H54 (cell line): ENCODE measurements around the gene KRT8.
"Not testable (repeated sequence)": the region's sequence is repeated elsewhere in the genome, so short reads cannot be mapped to it uniquely, and the experiment has no call there.

Experiments
- DNase-seq: peaks from one replicate; pipeline ENCODE4 v3.0.0; 2011; ENCODE audit warnings: low spot score, mixed read lengths; ENCODE audit not compliant: insufficient read length
- FAIRE-seq: peaks from 3 replicates; lab custom pipeline; 2011; peaks lifted over from hg19 to GRCh38; lab: Jason Lieb, UNC
- POLR2A ChIP-seq: IDR thresholded peaks from 2 replicates; pipeline ENCODE4 v1.6.1; 2011; ENCODE audit warnings: low read depth, mild to moderate bottlenecking, low read length

The KRT8 gene

GRCh38 chr12:52904509-52905300, at the start of gene KRT8:
TSS of gene KRT8 (minus strand) at chr12:52905076. CDS start at chr12:52904981, 95 bp downstream.
- not testable (repeated sequence) for FAIRE-seq, DNase-seq

- FAIRE-seq (no peak), DNase-seq (no peak)
- TF ChIP-seq POLR2A = no peak; the same call in 1 of the 2 replicates
These were observed 48.4 kb upstream of the KRT8 start for GRCh38 chr12:52953181-52953841.

- DNase-seq (no peak), FAIRE-seq (no peak)
- no peak for TF ChIP-seq POLR2A
These were observed 47.4 kb upstream of the KRT8 start for GRCh38 chr12:52952076-52952801.

DNA sequence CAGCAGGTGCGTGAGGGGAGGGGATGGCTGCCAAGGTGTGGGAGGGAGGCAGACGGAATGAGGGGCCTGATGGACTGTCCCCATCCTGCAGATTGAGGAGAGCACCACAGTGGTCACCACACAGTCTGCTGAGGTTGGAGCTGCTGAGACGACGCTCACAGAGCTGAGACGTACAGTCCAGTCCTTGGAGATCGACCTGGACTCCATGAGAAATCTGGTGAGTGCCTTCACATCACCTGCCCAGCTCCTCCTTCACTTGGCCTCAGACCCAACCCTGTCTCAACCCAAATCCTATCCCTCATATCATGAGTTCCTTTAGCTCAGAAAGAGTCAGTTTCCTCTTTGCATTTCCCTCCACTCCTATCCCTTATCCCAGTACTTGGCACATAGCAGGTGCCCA, 46.8 kb upstream of the KRT8 start:
- DNase-seq (no peak), FAIRE-seq (no peak)
- no peak for TF ChIP-seq POLR2A

DNA sequence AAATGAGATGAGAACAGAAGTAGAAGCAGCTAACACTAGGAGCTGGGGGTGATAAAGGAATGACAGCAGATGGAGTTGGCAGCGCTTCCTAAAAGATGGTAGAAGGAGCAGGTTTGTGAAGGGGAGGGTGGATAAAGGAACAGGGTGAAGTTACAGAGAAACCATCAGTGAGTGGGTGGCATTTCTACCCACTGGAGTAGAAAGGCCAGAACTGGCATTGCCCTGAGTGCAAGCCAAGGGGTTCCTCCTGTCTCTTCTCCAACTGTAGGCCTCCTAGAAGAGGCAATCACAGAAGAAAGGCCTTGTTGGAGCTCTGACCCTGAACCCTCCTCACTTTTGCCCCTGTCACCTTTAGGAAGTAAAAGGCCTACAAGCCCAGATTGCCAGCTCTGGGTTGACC, 46.2 kb upstream of the KRT8 start:
- no peak for FAIRE-seq
- no peak for TF ChIP-seq POLR2A

DNA sequence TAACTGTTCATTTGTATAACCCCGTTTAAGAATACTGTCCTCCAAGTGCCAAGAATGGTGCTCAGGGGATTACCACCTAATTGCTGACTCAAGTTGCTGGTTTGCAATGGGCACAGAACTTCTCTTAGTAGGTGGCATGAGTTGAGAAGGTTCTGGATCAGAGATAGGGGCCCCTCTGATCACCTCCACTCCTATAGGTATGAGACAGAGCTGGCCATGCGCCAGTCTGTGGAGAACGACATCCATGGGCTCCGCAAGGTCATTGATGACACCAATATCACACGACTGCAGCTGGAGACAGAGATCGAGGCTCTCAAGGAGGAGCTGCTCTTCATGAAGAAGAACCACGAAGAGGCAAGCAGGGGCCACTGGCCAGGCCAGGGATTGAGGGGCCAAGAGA, 45.7 kb upstream of the KRT8 start:
- no peak for DNase-seq
- FAIRE-seq = no peak
- TF ChIP-seq POLR2A = no peak

More for the DNA sequence above, 46.2 kb upstream of the KRT8 start:
- no peak for DNase-seq

- TF ChIP-seq POLR2A = no peak; the same call in 1 of the 2 replicates
- DNase-seq (peak; percentile 93), FAIRE-seq (peak; percentile 85)
These were observed 44.8 kb upstream of the KRT8 start for GRCh38 chr12:52949413-52950331.

DNA sequence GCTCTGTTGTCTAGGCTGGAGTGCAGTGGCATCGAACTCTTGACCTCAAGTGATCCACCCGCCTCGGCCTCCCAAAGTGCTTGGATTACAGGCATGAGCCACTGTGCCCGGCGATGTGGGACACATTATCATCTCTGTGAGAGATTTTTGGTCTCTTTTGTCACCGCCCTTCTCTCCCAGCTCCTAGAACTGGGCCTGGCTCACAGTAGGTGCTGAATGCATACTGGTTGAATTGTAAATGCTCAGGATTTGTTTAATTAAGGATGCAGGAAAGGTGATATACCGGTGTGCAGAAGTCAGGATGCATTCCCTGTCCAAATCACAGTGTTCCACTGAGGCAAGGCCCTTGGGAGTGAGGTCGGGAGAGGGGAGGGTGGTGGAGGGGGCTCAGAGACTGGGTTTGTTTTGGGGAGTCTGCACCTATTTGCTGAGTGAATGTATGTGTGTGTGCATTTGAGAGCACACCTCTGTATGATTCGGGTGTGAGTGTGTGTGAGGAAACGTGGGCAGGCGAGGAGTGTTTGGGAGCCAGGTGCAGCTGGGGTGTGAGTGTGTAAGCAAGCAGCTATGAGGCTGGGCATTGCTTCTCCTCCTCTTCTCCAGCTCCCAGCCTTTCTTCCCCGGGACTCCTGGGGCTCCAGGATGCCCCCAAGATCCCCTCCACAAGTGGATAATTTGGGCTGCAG, 43.0 kb upstream of the KRT8 start:
- TF ChIP-seq POLR2A = no peak
- DNase-seq (no peak), FAIRE-seq (no peak)

GRCh38 chr12:52946797-52947547, 42.1 kb upstream of the KRT8 start:
- DNase-seq (no peak), FAIRE-seq (no peak)
- TF ChIP-seq POLR2A = no peak

DNA sequence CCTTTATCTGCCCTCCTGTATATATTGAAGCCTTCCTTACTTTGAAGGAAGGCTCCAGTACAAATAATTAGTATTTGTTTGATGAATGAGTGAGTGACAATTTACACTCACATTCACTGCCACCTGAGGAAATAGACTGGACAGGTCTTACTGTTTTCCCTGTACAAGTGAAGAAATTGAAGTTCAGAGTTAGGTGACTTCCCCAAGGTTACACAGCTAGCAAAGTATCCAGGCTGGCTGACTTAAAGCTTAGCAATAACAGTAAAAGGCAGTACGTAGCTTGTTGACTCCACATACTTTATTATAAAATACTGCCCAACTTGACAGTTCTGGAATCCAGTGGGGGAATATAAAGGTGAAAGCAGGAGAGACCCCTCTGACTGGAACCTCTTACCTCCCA, 41.5 kb upstream of the KRT8 start:
- TF ChIP-seq POLR2A = no peak
- FAIRE-seq (no peak), DNase-seq (no peak)

DNA sequence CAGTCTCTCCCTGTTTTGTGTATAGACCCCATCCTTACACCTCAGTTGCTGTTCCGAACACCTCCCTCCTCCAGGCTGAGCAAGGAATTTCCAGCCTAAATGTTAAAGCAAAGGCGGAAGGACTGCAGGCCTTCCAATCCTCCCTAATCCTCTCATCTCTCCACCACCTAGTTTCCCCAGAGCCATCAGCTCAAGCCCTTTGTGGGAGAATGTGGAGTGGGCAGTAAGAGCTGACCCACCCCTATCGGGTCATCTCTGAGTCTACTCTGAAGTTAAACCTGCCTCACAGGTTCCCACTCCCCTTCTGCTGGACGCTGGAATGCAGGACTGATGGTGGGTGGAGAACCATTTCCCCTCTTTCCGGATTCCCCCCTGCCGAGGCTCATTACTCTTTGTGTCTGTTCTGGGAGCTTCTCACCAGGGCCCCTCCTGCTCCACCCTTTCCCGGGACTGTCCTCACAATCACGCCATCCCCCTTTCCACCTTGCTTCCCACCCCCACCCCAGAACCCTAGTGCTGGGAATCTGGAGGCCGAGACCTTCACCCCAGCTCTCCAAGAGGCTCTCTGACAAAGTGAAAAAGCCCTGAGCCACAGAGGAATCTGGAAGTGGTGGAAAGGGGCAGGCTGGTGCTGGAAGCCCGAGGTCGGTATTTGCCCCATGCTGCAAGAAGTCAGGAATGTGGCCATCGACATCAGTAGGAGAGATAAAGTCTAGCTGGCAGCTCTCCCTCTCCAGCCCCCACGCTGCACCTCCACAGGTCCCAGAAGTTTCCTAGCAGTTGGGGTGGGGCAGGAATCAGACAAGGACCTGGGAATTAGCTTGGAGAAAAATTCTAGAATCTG, 40.7 kb upstream of the KRT8 start:
- DNase-seq (no peak), FAIRE-seq (no peak)
- no peak for TF ChIP-seq POLR2A
